ENCODE data around the gene ADAMTS2.

The ADAMTS2 gene

GRCh38 chr5:179275381-179275878 is 69.8 kb downstream of the ADAMTS2 start:
- no peak for DNase-seq

GRCh38 chr5:179274321-179275315 is 70.6 kb downstream of the ADAMTS2 start:
- DNase-seq, result no peak

- DNase-seq, result no peak
Observed at GRCh38 chr5:179273441-179274145, 71.7 kb downstream of the ADAMTS2 start.

GRCh38 chr5:179273073-179273435 is 72.2 kb downstream of the ADAMTS2 start:
- no peak for DNase-seq

GRCh38 chr5:179272326-179273072 is 72.8 kb downstream of the ADAMTS2 start:
- no peak for DNase-seq

GRCh38 chr5:179271821-179272325 is 73.4 kb downstream of the ADAMTS2 start:
- no peak for DNase-seq

- no peak for DNase-seq
Observed at GRCh38 chr5:179271428-179271734, 73.9 kb downstream of the ADAMTS2 start.

GRCh38 chr5:179270581-179271427 is 74.5 kb downstream of the ADAMTS2 start:
- DNase-seq, result no peak

- no peak for DNase-seq
Observed at GRCh38 chr5:179269781-179270543, 75.3 kb downstream of the ADAMTS2 start.

GRCh38 chr5:179268966-179269693 is 76.1 kb downstream of the ADAMTS2 start:
- DNase-seq, result no peak

- no peak for DNase-seq
Observed at GRCh38 chr5:179268399-179268952, 76.8 kb downstream of the ADAMTS2 start.

- DNase-seq, result no peak
Observed at GRCh38 chr5:179267671-179268083, 77.6 kb downstream of the ADAMTS2 start.

GRCh38 chr5:179267071-179267670 is 78.1 kb downstream of the ADAMTS2 start:
- no peak for DNase-seq

- no peak for DNase-seq
Observed at GRCh38 chr5:179266291-179267070, 78.8 kb downstream of the ADAMTS2 start.

GRCh38 chr5:179265514-179266290 is 79.6 kb downstream of the ADAMTS2 start:
- no peak for DNase-seq

GRCh38 chr5:179264783-179265513 is 80.3 kb downstream of the ADAMTS2 start:
- no peak for DNase-seq

- DNase-seq, result no peak
Observed at GRCh38 chr5:179264053-179264782, 81.0 kb downstream of the ADAMTS2 start.
